RPMI7951 (cell line): Measurements from ENCODE around the gene TEX54. TPM values are rescaled to one million over a fixed set of nuclear protein-coding genes. Genes with fewer than 3 reads are reported as not detected.
"Not testable (repeated sequence)": the region's sequence is repeated elsewhere in the genome, so short reads cannot be mapped to it uniquely, and the experiment has no call there.

Experiments used
- DNase-seq: peaks from one replicate; pipeline ENCODE4 v3.0.0-alpha.2; 2012; ENCODE audit warnings: low read depth
- total RNA-seq: library from RNA; depleted of rRNA; stranded (reverse); fragments of >200 nt; shearing (Covaris generic); gene quantifications from 2 replicates; pipeline ENCODE4 v1.2.3, GENCODE V29; 2014

The TEX54 gene
- total RNA-seq, 1 experiment from 2014 or later, result not detected

- no peak for DNase-seq
These were observed 2.7 kb upstream of the TEX54 start for GRCh38 chr11:62835336-62835735.

- DNase-seq, result peak; percentile 97
These were observed 913 bp downstream of the TEX54 start, which contains the start of gene STX5 for GRCh38 chr11:62831520-62832335. Gene STX5, minus strand, starts transcription at chr11:62832051. Its CDS starts 808 bp downstream, at chr11:62831243.

GRCh38 chr11:62830904-62831519 lies 1.6 kb downstream of the TEX54 start:
- no peak for DNase-seq

GRCh38 chr11:62828130-62828529 lies 4.5 kb downstream of the TEX54 start:
- not testable (repeated sequence) for DNase-seq

- no peak for DNase-seq
These were observed 9.0 kb downstream of the TEX54 start for GRCh38 chr11:62823677-62824076.

- DNase-seq, result no peak
These were observed 15.5 kb downstream of the TEX54 start for GRCh38 chr11:62817129-62817528.

GRCh38 chr11:62816557-62816956 lies 16.1 kb downstream of the TEX54 start:
- DNase-seq, result no peak

- DNase-seq, result no peak
These were observed 21.0 kb downstream of the TEX54 start for GRCh38 chr11:62811659-62812058.

- DNase-seq, result no peak
These were observed 21.9 kb downstream of the TEX54 start for GRCh38 chr11:62810748-62811147.

- peak; percentile 32 for DNase-seq
These were observed 26.0 kb downstream of the TEX54 start for GRCh38 chr11:62806611-62807121.

GRCh38 chr11:62805961-62806441 lies 26.6 kb downstream of the TEX54 start:
- DNase-seq, result peak; percentile 28

GRCh38 chr11:62805076-62805892 lies 27.4 kb downstream of the TEX54 start, which contains the start of gene NXF1:
Gene NXF1, minus strand, starts transcription at chr11:62805440. Its CDS starts 84 bp downstream, at chr11:62805356.
- peak; percentile 90 for DNase-seq

GRCh38 chr11:62804310-62805075 lies 28.1 kb downstream of the TEX54 start:
- peak; percentile 41 for DNase-seq

- no peak for DNase-seq
These were observed 31.6 kb downstream of the TEX54 start for GRCh38 chr11:62801071-62801470.

GRCh38 chr11:62799486-62799885 lies 33.2 kb downstream of the TEX54 start:
- DNase-seq, result no peak

GRCh38 chr11:62796281-62796680 lies 36.4 kb downstream of the TEX54 start:
- DNase-seq, result no peak

GRCh38 chr11:62794201-62794775 lies 38.4 kb downstream of the TEX54 start:
- no peak for DNase-seq

GRCh38 chr11:62792202-62792575 lies 40.5 kb downstream of the TEX54 start:
- no peak for DNase-seq

GRCh38 chr11:62791501-62792201 lies 41.0 kb downstream of the TEX54 start, which contains the start of gene TMEM223:
Gene TMEM223, minus strand, starts transcription at chr11:62792006. Its CDS starts 12 bp downstream, at chr11:62791994.
- DNase-seq, result peak; percentile 79

GRCh38 chr11:62789576-62789975 lies 43.1 kb downstream of the TEX54 start:
- no peak for DNase-seq
